IMR-90 (cell line): Measurements from ENCODE around the gene COL15A1. TPM values are rescaled to one million over a fixed set of nuclear protein-coding genes. Genes with fewer than 3 reads are reported as not detected.

ENCODE experiments used
- ATAC-seq: fragments of 200-7000 bp; cut with Tn5 transposase; 2 replicates; pipeline ENCODE4 v1.9.1; 2020; ENCODE audit warnings: low read depth, mild to moderate bottlenecking, moderate library complexity
- BruUV-seq: library from RNA; stranded (reverse); fragments of 400-500 nt; replicated peaks from 2 replicates; lab custom pipeline; 2021; lab: Mats Ljungman, UMichigan
- CTCF ChIA-PET: fragments of 300-600 bp; formaldehyde crosslinking; extraction: SDS; loops from one replicate; lab custom pipeline; 2021; ENCODE audit warnings: antibody characterized with exemption; lab: Yijun Ruan, JAX
- POLR2A ChIA-PET: fragments of 300-600 bp; sonication (Branson Sonifier 250); formaldehyde crosslinking; loops from one replicate; lab custom pipeline; 2022; ENCODE audit warnings: antibody characterized with exemption; ENCODE audit not compliant: unreplicated experiment; lab: Charles Lee
- DNase-seq: peaks from one replicate; pipeline ENCODE4 v3.0.0; 2013
- H2AFZ ChIP-seq: replicated peaks from 2 replicates; pipeline ENCODE3; 2013; ENCODE audit warnings: low read length, mild to moderate bottlenecking; ENCODE audit not compliant: poor library complexity
- H2AK5ac ChIP-seq: 2 replicates; pipeline ENCODE4 v1.6.1; 2013; ENCODE audit warnings: low read depth, low read length, inconsistent platforms
- H2AK9ac ChIP-seq: replicated peaks from 2 replicates; pipeline ENCODE3; 2013; ENCODE audit warnings: mild to moderate bottlenecking, low read depth, low read length, moderate library complexity; ENCODE audit not compliant: poor library complexity
- H2BK120ac ChIP-seq: 2 replicates; pipeline ENCODE4 v1.6.1; 2013; ENCODE audit warnings: low read depth, low read length, inconsistent platforms
- H2BK15ac ChIP-seq: 3 replicates; pipeline ENCODE4 v1.6.1; 2013; ENCODE audit warnings: low read depth, low read length, inconsistent platforms
- H2BK20ac ChIP-seq: 2 replicates; pipeline ENCODE4 v1.6.1; 2013; ENCODE audit warnings: low read depth, mild to moderate bottlenecking, inconsistent platforms, low read length, moderate library complexity
- H2BK5ac ChIP-seq: 2 replicates; pipeline ENCODE4 v1.6.1; 2013; ENCODE audit warnings: mild to moderate bottlenecking, low read depth, low read length, inconsistent platforms; ENCODE audit not compliant: poor library complexity, severe bottlenecking
- H3K14ac ChIP-seq: replicated peaks from 2 replicates; pipeline ENCODE4 v1.6.1; 2013; ENCODE audit warnings: low read depth, low read length, inconsistent platforms
- H3K18ac ChIP-seq: 2 replicates; pipeline ENCODE4 v1.6.1; 2013; ENCODE audit warnings: low read depth, low read length, control low read depth
- H3K23ac ChIP-seq: 2 replicates; pipeline ENCODE4 v1.6.1; 2013; ENCODE audit warnings: low read depth, low read length, inconsistent platforms
- H3K27ac ChIP-seq: 2 replicates; pipeline ENCODE4 v1.5.1; 2013; ENCODE audit warnings: mild to moderate bottlenecking, control low read depth, low read length; ENCODE audit not compliant: insufficient read depth
- H3K27me3 ChIP-seq: 2 replicates; pipeline ENCODE4 v1.6.1; 2013; ENCODE audit warnings: low read length; ENCODE audit not compliant: control insufficient read depth, insufficient read depth
- H3K36me3 ChIP-seq: 2 replicates; pipeline ENCODE4 v1.6.1; 2013; ENCODE audit warnings: low read length, mixed read lengths; ENCODE audit not compliant: control insufficient read depth, insufficient read depth
- H3K4ac ChIP-seq: 2 replicates; pipeline ENCODE4 v1.6.1; 2013; ENCODE audit warnings: low read depth, low read length, inconsistent platforms
- H3K4me1 ChIP-seq: 2 replicates; pipeline ENCODE4 v1.6.1; 2013; ENCODE audit warnings: low read length, mixed read lengths; ENCODE audit not compliant: control insufficient read depth, insufficient read depth
- H3K4me2 ChIP-seq: 2 replicates; pipeline ENCODE4 v1.6.1; 2013; ENCODE audit warnings: low read depth, mild to moderate bottlenecking, control low read depth, low read length, moderate library complexity
- H3K4me3 ChIP-seq: 2 replicates; pipeline ENCODE4 v1.5.1; 2013; ENCODE audit warnings: low read depth, mild to moderate bottlenecking, control low read depth, low read length, moderate library complexity; ENCODE audit not compliant: insufficient read depth
- H3K56ac ChIP-seq: 2 replicates; pipeline ENCODE4 v1.6.1; 2013; ENCODE audit warnings: low read length, inconsistent platforms; ENCODE audit not compliant: insufficient read depth; ENCODE audit errors: extremely low read depth
- H3K79me1 ChIP-seq, 2 experiments: 2 replicates each; pipeline ENCODE4 v1.6.1; 2013; ENCODE audit warnings: low read length in 2 of 2, inconsistent platforms in 1 of 2, low read depth in 1 of 2
- H3K9ac ChIP-seq: 2 replicates; pipeline ENCODE4 v1.6.1; 2013; ENCODE audit warnings: low read depth, low read length, control low read depth
- H3K9me1 ChIP-seq: 2 replicates; pipeline ENCODE4 v1.6.1; 2013; ENCODE audit warnings: low read length, inconsistent platforms; ENCODE audit not compliant: insufficient read depth
- H3K9me3 ChIP-seq: 2 replicates; pipeline ENCODE4 v1.6.1; 2013; ENCODE audit warnings: low read length; ENCODE audit not compliant: control insufficient read depth, insufficient read depth
- H4K20me1 ChIP-seq: 2 replicates; pipeline ENCODE4 v1.6.1; 2013; ENCODE audit warnings: low read length, inconsistent platforms; ENCODE audit not compliant: insufficient read depth
- H4K5ac ChIP-seq: 2 replicates; pipeline ENCODE4 v1.6.1; 2013; ENCODE audit warnings: mild to moderate bottlenecking, low read depth, low read length, control low read depth
- H4K8ac ChIP-seq, 2 experiments: 2 replicates each; pipeline ENCODE4 v1.6.1; 2013; ENCODE audit warnings: low read depth in 2 of 2, low read length in 2 of 2, control low read depth in 1 of 2, inconsistent platforms in 1 of 2
- H4K91ac ChIP-seq: 2 replicates; pipeline ENCODE4 v1.6.1; 2013; ENCODE audit warnings: low read depth, low read length, inconsistent platforms; ENCODE audit not compliant: insufficient read depth
- BHLHE40 ChIP-seq: fragments of 150-350 bp; IDR thresholded peaks from 2 replicates; pipeline ENCODE4 v1.6.1; 2016; ENCODE audit warnings: mild to moderate bottlenecking, low read depth, low read length
- CHD1 ChIP-seq: IDR thresholded peaks from 2 replicates; pipeline ENCODE4 v1.6.1; 2012; ENCODE audit warnings: low read depth, low read length, improper control_type of control experiment
- MAZ ChIP-seq: IDR thresholded peaks from 2 replicates; pipeline ENCODE4 v1.6.1; 2012; ENCODE audit warnings: low read depth, mild to moderate bottlenecking, low read length, improper control_type of control experiment, moderate library complexity, borderline replicate concordance
- MXI1 ChIP-seq: IDR thresholded peaks from 2 replicates; pipeline ENCODE4 v1.6.1; 2012; ENCODE audit warnings: low read depth, mild to moderate bottlenecking, low read length, moderate library complexity, borderline replicate concordance
- NFE2L2 ChIP-seq: fragments of 150-350 bp; IDR thresholded peaks from 2 replicates; pipeline ENCODE4 v1.6.1; 2016; ENCODE audit warnings: low read depth, mild to moderate bottlenecking, low read length
- RCOR1 ChIP-seq: IDR thresholded peaks from 2 replicates; pipeline ENCODE4 v1.6.1; 2012; ENCODE audit warnings: mild to moderate bottlenecking, low read length, improper control_type of control experiment; ENCODE audit not compliant: insufficient replicate concordance
- RFX5 ChIP-seq: IDR thresholded peaks from 2 replicates; pipeline ENCODE4 v1.8.0; 2012; ENCODE audit warnings: low read depth, mild to moderate bottlenecking, low read length, moderate library complexity
- SMC3 ChIP-seq: fragments of 150-350 bp; IDR thresholded peaks from 2 replicates; pipeline ENCODE4 v1.6.1; 2016; ENCODE audit warnings: low read depth, mild to moderate bottlenecking, antibody characterized with exemption, low read length, moderate library complexity
- WGBS, 2 experiments: methylation state at CpG; one replicate each; pipeline versions ENCODE4 v1.1.5 to v1.1.7; 2013; ENCODE audit warnings: missing lambda C conversion rate in 2 of 2; ENCODE audit not compliant: insufficient read length in 1 of 2; ENCODE audit errors: extremely low coverage in 2 of 2; 5-methylcytosine and 5-hydroxymethylcytosine counted together
- dilution Hi-C: fragments of 300-500 bp; cut with HindIII; formaldehyde crosslinking; loops from one replicate; pipeline ENCODE4 v1.14.3; 2018; ENCODE audit warnings: low sequenced_read_pairs; ENCODE audit not compliant: unreplicated experiment
- in situ Hi-C: fragments of 300-500 bp; cut with MboI; formaldehyde crosslinking; loops from 3 replicates; pipeline ENCODE4 v1.14.3; 2019; ENCODE audit warnings: low sequenced_read_pairs, inconsistent platforms, mixed read lengths
- intact Hi-C: fragments of 100-400 bp; cut with micrococcal nuclease; formaldehyde crosslinking; loops from 2 replicates; pipeline ENCODE4 v1.10.0; 2022
- polyA plus RNA-seq, 3 experiments: library from polyadenylated mRNA; depleted of rRNA; stranded (reverse); fragments of >200 nt; gene quantifications; 2 replicates each; pipeline ENCODE4 v1.2.3, GENCODE V29; 2012; ENCODE audit warnings: low replicate concordance in 1 of 3
- total RNA-seq: library from RNA; depleted of rRNA; stranded (reverse); fragments of >200 nt; gene quantifications from 2 replicates; pipeline ENCODE4 v1.2.3, GENCODE V29; 2012
- TF ChIP-seq, protein P1 (sequence below): fragments of 150-350 bp; IDR thresholded peaks from 2 replicates; pipeline ENCODE4 v1.6.1; 2017; ENCODE audit warnings: mild to moderate bottlenecking, antibody characterized with exemption, low read length, low read depth
- TF ChIP-seq, protein P2 (sequence below): conservative IDR thresholded peaks from 2 replicates; pipeline ENCODE4 v1.5.1; 2012; ENCODE audit warnings: mild to moderate bottlenecking, low read depth, low read length, improper control_type of control experiment
- TF ChIP-seq, protein P3 (sequence below): fragments of 150-350 bp; IDR thresholded peaks from 2 replicates; pipeline ENCODE4 v1.6.1; 2016; ENCODE audit warnings: low read depth, mild to moderate bottlenecking, low read length, moderate library complexity, borderline replicate concordance

Gene COL15A1
- total and polyA plus RNA-seq, 2 of the 4 experiments (the other 2 are of a cell fraction), result 2.2 to 3.7 TPM

DNA sequence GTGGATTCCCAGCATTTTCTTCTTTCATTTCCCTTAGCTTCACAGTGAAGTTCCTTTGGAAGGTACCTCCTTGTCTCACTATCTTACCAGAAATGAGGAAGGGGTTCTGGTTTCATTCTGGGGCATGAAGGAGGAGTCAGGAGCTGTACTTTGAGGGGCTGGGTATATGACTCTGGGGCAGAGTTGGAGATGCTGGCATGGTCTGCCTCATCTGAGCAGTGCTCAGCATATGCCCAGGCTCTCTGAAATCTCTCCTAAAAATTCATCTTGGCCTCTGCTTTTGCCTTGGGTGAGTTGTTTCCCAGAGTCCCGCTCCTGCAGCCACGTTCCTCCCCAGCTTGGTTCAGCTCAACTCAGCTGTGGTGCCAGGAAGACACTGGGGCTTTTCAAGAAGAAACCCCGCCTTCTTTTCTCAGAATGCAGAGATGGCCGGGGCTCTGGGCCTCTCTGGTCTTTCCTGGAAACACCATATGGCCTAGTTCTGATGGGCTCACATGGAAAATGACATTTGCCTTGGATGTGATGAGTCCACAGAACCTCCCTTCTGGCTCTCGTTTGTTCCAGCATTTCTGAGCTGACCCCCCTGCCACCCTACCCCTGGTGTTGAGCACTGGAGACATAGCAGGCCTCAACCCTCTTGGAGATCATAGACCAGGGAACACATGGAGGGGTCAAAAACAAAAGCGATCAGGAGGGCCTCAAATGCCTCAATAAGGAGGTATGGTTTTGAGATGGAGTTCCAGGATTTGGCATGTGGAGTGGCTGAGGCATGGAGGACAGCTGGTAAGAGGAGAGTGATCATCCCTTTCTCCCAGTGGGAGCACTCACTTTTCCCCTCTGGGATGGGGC, 149.2 kb downstream of the COL15A1 start:
- Histone ChIP-seq H3K56ac (no peak overlapping the region), H3K4ac (no peak overlapping the region), H3K4me1 (no peaks in the 10 kb centered on the region), H2AK9ac (no peak overlapping the region), H3K4me3 (no peak overlapping the region), H3K27ac (no peak overlapping the region), H2AFZ (no peak overlapping the region), H4K91ac (no peak overlapping the region), H2BK20ac (no peak overlapping the region), H2BK120ac (no peak overlapping the region), H2BK5ac (no peak overlapping the region), H2BK15ac (no peak overlapping the region), H3K27me3 (0 out of 2 replicates have a peak, but pooled peaks cover 2% of the 10 kb centered on the region), H3K9ac (no peak overlapping the region), H3K4me2 (no peak overlapping the region), H4K8ac (no peak overlapping the region), H4K5ac (no peak overlapping the region), H3K23ac (no peak overlapping the region), H4K20me1 (no peaks in the 10 kb centered on the region), H2AK5ac (no peak overlapping the region), H3K18ac (no peak overlapping the region), H3K36me3 (no peaks in the 10 kb centered on the region), H3K79me1 (no peaks in the 10 kb centered on the region), H3K9me1 (no peaks in the 10 kb centered on the region; the same call in 1 of the 2 replicates), H3K9me3 (peaks cover 4% of the 10 kb centered on the region), H3K14ac (no peak overlapping the region)
- no CpG with 5 or more reads among the region's 6 CpGs for WGBS, 2 experiments
- no peak for ATAC-seq
- ChIA-PET POLR2A (no interaction called here), CTCF (no interaction called here)
- in situ Hi-C loops, result no loop called here
- BruUV-seq, result no TSS peak
- intact Hi-C loops, result no loop called here
- dilution Hi-C loops, result no loop called here
- TF ChIP-seq, protein P1, sequence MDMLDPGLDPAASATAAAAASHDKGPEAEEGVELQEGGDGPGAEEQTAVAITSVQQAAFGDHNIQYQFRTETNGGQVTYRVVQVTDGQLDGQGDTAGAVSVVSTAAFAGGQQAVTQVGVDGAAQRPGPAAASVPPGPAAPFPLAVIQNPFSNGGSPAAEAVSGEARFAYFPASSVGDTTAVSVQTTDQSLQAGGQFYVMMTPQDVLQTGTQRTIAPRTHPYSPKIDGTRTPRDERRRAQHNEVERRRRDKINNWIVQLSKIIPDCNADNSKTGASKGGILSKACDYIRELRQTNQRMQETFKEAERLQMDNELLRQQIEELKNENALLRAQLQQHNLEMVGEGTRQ, result no peak
- TF ChIP-seq, protein P2, sequence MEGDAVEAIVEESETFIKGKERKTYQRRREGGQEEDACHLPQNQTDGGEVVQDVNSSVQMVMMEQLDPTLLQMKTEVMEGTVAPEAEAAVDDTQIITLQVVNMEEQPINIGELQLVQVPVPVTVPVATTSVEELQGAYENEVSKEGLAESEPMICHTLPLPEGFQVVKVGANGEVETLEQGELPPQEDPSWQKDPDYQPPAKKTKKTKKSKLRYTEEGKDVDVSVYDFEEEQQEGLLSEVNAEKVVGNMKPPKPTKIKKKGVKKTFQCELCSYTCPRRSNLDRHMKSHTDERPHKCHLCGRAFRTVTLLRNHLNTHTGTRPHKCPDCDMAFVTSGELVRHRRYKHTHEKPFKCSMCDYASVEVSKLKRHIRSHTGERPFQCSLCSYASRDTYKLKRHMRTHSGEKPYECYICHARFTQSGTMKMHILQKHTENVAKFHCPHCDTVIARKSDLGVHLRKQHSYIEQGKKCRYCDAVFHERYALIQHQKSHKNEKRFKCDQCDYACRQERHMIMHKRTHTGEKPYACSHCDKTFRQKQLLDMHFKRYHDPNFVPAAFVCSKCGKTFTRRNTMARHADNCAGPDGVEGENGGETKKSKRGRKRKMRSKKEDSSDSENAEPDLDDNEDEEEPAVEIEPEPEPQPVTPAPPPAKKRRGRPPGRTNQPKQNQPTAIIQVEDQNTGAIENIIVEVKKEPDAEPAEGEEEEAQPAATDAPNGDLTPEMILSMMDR, result no peak
- TF ChIP-seq BHLHE40 (no peak), CHD1 (no peak), NFE2L2 (no peak), MXI1 (no peak), SMC3 (no peak), RFX5 (no peak), MAZ (no peak), RCOR1 (no peak)
- TF ChIP-seq, protein P3, sequence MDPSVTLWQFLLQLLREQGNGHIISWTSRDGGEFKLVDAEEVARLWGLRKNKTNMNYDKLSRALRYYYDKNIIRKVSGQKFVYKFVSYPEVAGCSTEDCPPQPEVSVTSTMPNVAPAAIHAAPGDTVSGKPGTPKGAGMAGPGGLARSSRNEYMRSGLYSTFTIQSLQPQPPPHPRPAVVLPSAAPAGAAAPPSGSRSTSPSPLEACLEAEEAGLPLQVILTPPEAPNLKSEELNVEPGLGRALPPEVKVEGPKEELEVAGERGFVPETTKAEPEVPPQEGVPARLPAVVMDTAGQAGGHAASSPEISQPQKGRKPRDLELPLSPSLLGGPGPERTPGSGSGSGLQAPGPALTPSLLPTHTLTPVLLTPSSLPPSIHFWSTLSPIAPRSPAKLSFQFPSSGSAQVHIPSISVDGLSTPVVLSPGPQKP, result no peak
- no peak for DNase-seq
